ENCODE results near the gene COL28A1.

Gene COL28A1

DNA sequence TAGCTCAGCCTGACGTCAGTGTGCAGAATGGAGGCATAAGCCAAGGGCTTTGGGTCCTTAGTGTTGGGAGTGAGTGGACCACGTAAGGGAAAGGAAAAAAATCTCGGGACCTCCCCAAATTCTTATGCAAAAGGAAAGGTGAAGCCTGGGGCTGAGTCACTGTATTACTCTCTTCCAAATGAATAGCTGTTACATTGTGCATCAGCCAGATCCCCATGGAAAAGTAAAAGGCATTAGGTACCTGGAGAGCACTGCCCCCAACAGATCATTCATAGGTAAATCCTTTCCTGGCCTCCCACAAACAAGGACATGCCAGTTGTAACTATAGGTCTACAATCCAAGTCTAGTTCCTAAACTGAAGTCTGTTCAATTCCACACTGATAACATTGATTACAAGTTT, 182.8 kb downstream of the COL28A1 start:
- TF ChIP-seq FOXP2 (optimal IDR thresholded peaks at IDR 0.05; ENCODE audit: control extremely low read depth, extremely low read length, insufficient read depth) (no peak), POLR2AphosphoS5 (IDR thresholded peaks at IDR 0.05; ENCODE audit: borderline replicate concordance, low read depth, low read length) (no peak), EZH2 (IDR thresholded peaks at IDR 0.05) (no peak)
- Histone ChIP-seq H3K9me3 (ENCODE audit: low read depth, low read length) (no peaks in the 10 kb centered on the region), H3K4me3 (no peak overlapping the region), H3K9ac (ENCODE audit: insufficient read length) (no peak overlapping the region), H3K27ac (no peak overlapping the region), H3K36me3 (ENCODE audit: insufficient read depth, low read length) (no peaks in the 10 kb centered on the region)
- DNase-seq (ENCODE audit: low read depth, low spot score): no peak

- Histone ChIP-seq H3K9ac (ENCODE audit: insufficient read length) (no peak overlapping the region), H3K27ac (no peak overlapping the region), H3K36me3 (ENCODE audit: insufficient read depth, low read length) (no peaks in the 10 kb centered on the region), H3K4me3 (no peak overlapping the region), H3K9me3 (ENCODE audit: low read depth, low read length) (no peaks in the 10 kb centered on the region)
- no peak for DNase-seq (ENCODE audit: low read depth, low spot score)
- no peak for TF ChIP-seq POLR2AphosphoS5 (IDR thresholded peaks at IDR 0.05; ENCODE audit: borderline replicate concordance, low read depth, low read length)
- no peak for TF ChIP-seq FOXP2 (optimal IDR thresholded peaks at IDR 0.05; ENCODE audit: control extremely low read depth, extremely low read length, insufficient read depth)
- TF ChIP-seq EZH2 (IDR thresholded peaks at IDR 0.05): no peak
Measured at GRCh38 chr7:7351832-7352231, 183.8 kb downstream of the COL28A1 start.

- H3K4me3 ChIP-seq: no peak overlapping the region
- no peaks in the 10 kb centered on the region for H3K36me3 ChIP-seq (ENCODE audit: insufficient read depth, low read length)
- no peak overlapping the region for H3K27ac ChIP-seq
- H3K9ac ChIP-seq (ENCODE audit: insufficient read length): no peak overlapping the region
- no peak for TF ChIP-seq EZH2 (IDR thresholded peaks at IDR 0.05)
- TF ChIP-seq POLR2AphosphoS5 (IDR thresholded peaks at IDR 0.05; ENCODE audit: borderline replicate concordance, low read depth, low read length): no peak
- TF ChIP-seq FOXP2 (optimal IDR thresholded peaks at IDR 0.05; ENCODE audit: control extremely low read depth, extremely low read length, insufficient read depth): no peak
- DNase-seq (ENCODE audit: low read depth, low spot score): no peak
- H3K9me3 ChIP-seq (ENCODE audit: low read depth, low read length): no peaks in the 10 kb centered on the region
Measured at GRCh38 chr7:7351156-7351555, 184.5 kb downstream of the COL28A1 start.

- Histone ChIP-seq H3K27ac (no peak overlapping the region), H3K9ac (ENCODE audit: insufficient read length) (no peak overlapping the region), H3K4me3 (no peak overlapping the region), H3K36me3 (ENCODE audit: insufficient read depth, low read length) (no peaks in the 10 kb centered on the region), H3K9me3 (ENCODE audit: low read depth, low read length) (no peaks in the 10 kb centered on the region)
- no peak for DNase-seq (ENCODE audit: low read depth, low spot score)
- TF ChIP-seq POLR2AphosphoS5 (IDR thresholded peaks at IDR 0.05; ENCODE audit: borderline replicate concordance, low read depth, low read length): no peak
- no peak for TF ChIP-seq FOXP2 (optimal IDR thresholded peaks at IDR 0.05; ENCODE audit: control extremely low read depth, extremely low read length, insufficient read depth)
- TF ChIP-seq EZH2 (IDR thresholded peaks at IDR 0.05): no peak
Measured at GRCh38 chr7:7349156-7349555, 186.5 kb downstream of the COL28A1 start.

DNA sequence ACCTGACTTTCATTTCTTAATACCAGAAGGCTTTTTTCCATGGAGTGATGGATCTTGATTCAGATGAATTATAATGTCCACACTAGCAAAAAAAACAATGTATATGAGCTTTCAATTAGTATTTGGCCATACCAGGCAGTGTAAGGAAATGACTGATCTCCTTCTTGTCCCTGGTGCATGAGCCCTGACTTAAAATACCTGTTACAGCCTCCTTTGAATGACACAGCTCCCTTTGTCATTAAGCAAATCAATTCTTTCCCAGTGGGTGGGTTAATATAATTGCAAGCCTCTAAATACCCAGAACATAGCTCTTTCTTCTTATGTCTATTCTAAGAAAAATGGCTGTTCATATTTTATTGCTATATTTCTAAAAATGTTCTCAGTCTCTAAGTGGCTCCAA, 188.6 kb downstream of the COL28A1 start:
- Histone ChIP-seq H3K27ac (no peak overlapping the region), H3K9ac (ENCODE audit: insufficient read length) (no peak overlapping the region), H3K4me3 (no peak overlapping the region), H3K9me3 (ENCODE audit: low read depth, low read length) (no peaks in the 10 kb centered on the region), H3K36me3 (ENCODE audit: insufficient read depth, low read length) (no peaks in the 10 kb centered on the region)
- no peak for TF ChIP-seq EZH2 (IDR thresholded peaks at IDR 0.05)
- no peak for TF ChIP-seq POLR2AphosphoS5 (IDR thresholded peaks at IDR 0.05; ENCODE audit: borderline replicate concordance, low read depth, low read length)
- TF ChIP-seq FOXP2 (optimal IDR thresholded peaks at IDR 0.05; ENCODE audit: control extremely low read depth, extremely low read length, insufficient read depth): no peak
- no peak for DNase-seq (ENCODE audit: low read depth, low spot score)

- no peak for TF ChIP-seq FOXP2 (optimal IDR thresholded peaks at IDR 0.05; ENCODE audit: control extremely low read depth, extremely low read length, insufficient read depth)
- TF ChIP-seq POLR2AphosphoS5 (IDR thresholded peaks at IDR 0.05; ENCODE audit: borderline replicate concordance, low read depth, low read length): no peak
- TF ChIP-seq EZH2 (IDR thresholded peaks at IDR 0.05): no peak
- no peak overlapping the region for H3K27ac ChIP-seq
- H3K9me3 ChIP-seq (ENCODE audit: low read depth, low read length): no peaks in the 10 kb centered on the region
- no peak overlapping the region for H3K4me3 ChIP-seq
- H3K36me3 ChIP-seq (ENCODE audit: insufficient read depth, low read length): no peaks in the 10 kb centered on the region
- no peak overlapping the region for H3K9ac ChIP-seq (ENCODE audit: insufficient read length)
- DNase-seq (ENCODE audit: low read depth, low spot score): no peak
Measured at GRCh38 chr7:7344583-7344982, 191.1 kb downstream of the COL28A1 start.

- TF ChIP-seq FOXP2 (optimal IDR thresholded peaks at IDR 0.05; ENCODE audit: control extremely low read depth, extremely low read length, insufficient read depth): no peak
- TF ChIP-seq EZH2 (IDR thresholded peaks at IDR 0.05): no peak
- no peak for TF ChIP-seq POLR2AphosphoS5 (IDR thresholded peaks at IDR 0.05; ENCODE audit: borderline replicate concordance, low read depth, low read length)
- Histone ChIP-seq H3K4me3 (no peak overlapping the region), H3K36me3 (ENCODE audit: insufficient read depth, low read length) (no peaks in the 10 kb centered on the region), H3K9ac (ENCODE audit: insufficient read length) (no peak overlapping the region), H3K9me3 (ENCODE audit: low read depth, low read length) (no peaks in the 10 kb centered on the region), H3K27ac (no peak overlapping the region)
- DNase-seq (ENCODE audit: low read depth, low spot score): no peak
Measured at GRCh38 chr7:7335909-7336308, 199.8 kb downstream of the COL28A1 start.

DNA sequence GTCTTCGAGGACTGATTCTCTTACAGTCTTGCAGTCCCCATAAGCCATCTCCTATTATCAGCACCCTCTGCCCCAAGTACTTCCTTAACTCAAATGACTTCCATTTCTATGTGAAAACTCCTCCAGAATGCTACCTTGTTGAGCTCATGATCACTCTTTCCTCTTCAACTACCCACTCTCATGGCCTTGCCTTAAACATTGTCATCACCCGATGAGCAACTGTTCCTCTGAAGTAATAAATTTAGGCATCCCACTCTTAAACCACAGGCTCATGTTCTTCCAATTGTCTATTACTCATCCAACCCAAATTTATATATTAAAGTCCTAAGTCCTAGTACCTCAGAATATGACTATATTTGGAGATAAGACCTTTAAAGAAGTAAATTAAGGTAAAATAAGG, 200.5 kb downstream of the COL28A1 start:
- no peak overlapping the region for H3K9ac ChIP-seq (ENCODE audit: insufficient read length)
- H3K27ac ChIP-seq: no peak overlapping the region
- no peaks in the 10 kb centered on the region for H3K9me3 ChIP-seq (ENCODE audit: low read depth, low read length)
- no peak overlapping the region for H3K4me3 ChIP-seq
- no peak for DNase-seq (ENCODE audit: low read depth, low spot score)
- H3K36me3 ChIP-seq (ENCODE audit: insufficient read depth, low read length): no peaks in the 10 kb centered on the region
- TF ChIP-seq POLR2AphosphoS5 (IDR thresholded peaks at IDR 0.05; ENCODE audit: borderline replicate concordance, low read depth, low read length) (no peak), FOXP2 (optimal IDR thresholded peaks at IDR 0.05; ENCODE audit: control extremely low read depth, extremely low read length, insufficient read depth) (no peak), EZH2 (IDR thresholded peaks at IDR 0.05) (no peak)

DNA sequence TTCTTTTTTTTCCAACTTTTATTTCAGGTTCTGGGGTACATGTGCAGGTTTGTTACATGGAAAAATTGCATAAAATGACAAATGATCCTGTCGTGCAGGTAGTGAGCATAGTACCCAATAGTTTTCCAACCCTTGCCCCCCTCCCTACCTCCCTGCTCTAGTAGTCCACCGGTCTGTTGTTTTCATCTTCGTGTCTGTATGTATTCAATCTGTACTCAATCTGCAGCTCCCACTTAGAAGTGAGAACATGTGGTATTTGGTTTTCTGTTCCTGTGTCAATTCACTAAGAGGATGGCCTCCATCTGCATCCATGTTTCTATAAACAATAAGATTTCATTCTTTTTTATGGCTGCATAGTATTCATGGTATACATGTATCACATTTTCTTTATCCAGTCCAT, 202.1 kb downstream of the COL28A1 start:
- Histone ChIP-seq H3K27ac (no peak overlapping the region), H3K9me3 (ENCODE audit: low read depth, low read length) (no peaks in the 10 kb centered on the region), H3K36me3 (ENCODE audit: insufficient read depth, low read length) (no peaks in the 10 kb centered on the region), H3K4me3 (no peak overlapping the region), H3K9ac (ENCODE audit: insufficient read length) (no peak overlapping the region)
- no peak for DNase-seq (ENCODE audit: low read depth, low spot score)
- TF ChIP-seq POLR2AphosphoS5 (IDR thresholded peaks at IDR 0.05; ENCODE audit: borderline replicate concordance, low read depth, low read length) (no peak), EZH2 (IDR thresholded peaks at IDR 0.05) (no peak), FOXP2 (optimal IDR thresholded peaks at IDR 0.05; ENCODE audit: control extremely low read depth, extremely low read length, insufficient read depth) (no peak)

All from SK-N-MC (cell line).